Measurements from ENCODE around the gene METTL17. TPM values are rescaled to one million over a fixed set of nuclear protein-coding genes. Genes with fewer than 3 reads are reported as not detected.

METTL17 gene
- total and polyA plus RNA-seq, 2 donors (not counting 1 experiment from before 2014, with no cell fraction given) = 28.4 to 47.7 TPM

DNA sequence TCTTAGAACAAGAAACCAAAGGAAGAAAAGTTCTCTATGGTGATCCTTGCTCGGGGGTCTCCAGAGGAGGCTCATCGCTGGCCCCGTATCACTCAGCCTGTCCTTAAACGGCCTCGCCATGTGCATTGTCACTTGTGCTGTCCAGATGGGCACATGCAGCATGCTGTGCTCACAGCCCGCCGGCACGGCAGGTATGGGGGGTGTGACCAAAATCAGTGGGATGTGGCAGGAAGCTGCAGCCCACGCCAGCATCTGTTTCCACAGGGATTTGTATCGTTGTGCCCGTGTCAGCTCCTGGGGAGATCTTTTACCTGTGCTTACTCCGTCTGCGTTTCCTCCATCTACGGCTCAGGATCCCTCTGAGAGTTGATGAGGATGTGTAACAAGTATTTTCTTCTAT, 6.7 kb downstream of the METTL17 start:
- peaks cover 11% of the 10 kb centered on the region for H3K36me3 ChIP-seq (ENCODE audit: control insufficient read depth, insufficient read depth, low read length)
- H3K27me3 ChIP-seq (ENCODE audit: control insufficient read depth, insufficient read depth, low read length) = no peaks in the 10 kb centered on the region
- H3K4me3 ChIP-seq (replicated peaks in 1 of 4; ENCODE audit: control extremely low read depth in 1 of 4, insufficient read depth in 1 of 4, low read depth in 3 of 4, low read length in 4 of 4) = no peak overlapping the region
- H3K4me1 ChIP-seq (ENCODE audit: control insufficient read depth, extremely low read depth, insufficient read depth, low read length) = no peaks in the 10 kb centered on the region
- H3K9ac ChIP-seq (ENCODE audit: insufficient read depth, low read length) = no peak overlapping the region
- H3K79me2 ChIP-seq (ENCODE audit: control insufficient read depth, insufficient read depth, low read length) = peaks cover 6% of the 10 kb centered on the region
- no peaks in the 10 kb centered on the region for H4K20me1 ChIP-seq (ENCODE audit: control insufficient read depth, extremely low read depth, insufficient read depth, low read length)
- no peak overlapping the region for H3K27ac ChIP-seq (ENCODE audit: insufficient read depth, low read length)
- no peak for DNase-seq (ENCODE audit: low read depth in 2 of 2)
- TF ChIP-seq EZH2 (IDR thresholded peaks at IDR 0.05; ENCODE audit: low read length, missing control alignments) = no peak
- TF ChIP-seq, protein P1, sequence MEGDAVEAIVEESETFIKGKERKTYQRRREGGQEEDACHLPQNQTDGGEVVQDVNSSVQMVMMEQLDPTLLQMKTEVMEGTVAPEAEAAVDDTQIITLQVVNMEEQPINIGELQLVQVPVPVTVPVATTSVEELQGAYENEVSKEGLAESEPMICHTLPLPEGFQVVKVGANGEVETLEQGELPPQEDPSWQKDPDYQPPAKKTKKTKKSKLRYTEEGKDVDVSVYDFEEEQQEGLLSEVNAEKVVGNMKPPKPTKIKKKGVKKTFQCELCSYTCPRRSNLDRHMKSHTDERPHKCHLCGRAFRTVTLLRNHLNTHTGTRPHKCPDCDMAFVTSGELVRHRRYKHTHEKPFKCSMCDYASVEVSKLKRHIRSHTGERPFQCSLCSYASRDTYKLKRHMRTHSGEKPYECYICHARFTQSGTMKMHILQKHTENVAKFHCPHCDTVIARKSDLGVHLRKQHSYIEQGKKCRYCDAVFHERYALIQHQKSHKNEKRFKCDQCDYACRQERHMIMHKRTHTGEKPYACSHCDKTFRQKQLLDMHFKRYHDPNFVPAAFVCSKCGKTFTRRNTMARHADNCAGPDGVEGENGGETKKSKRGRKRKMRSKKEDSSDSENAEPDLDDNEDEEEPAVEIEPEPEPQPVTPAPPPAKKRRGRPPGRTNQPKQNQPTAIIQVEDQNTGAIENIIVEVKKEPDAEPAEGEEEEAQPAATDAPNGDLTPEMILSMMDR (conservative IDR thresholded peaks at IDR 0.05 in 1 of 2, IDR thresholded peaks at IDR 0.05 in 1 of 2; ENCODE audit: low read depth in 1 of 2, low read length in 2 of 2) = no peak
- H3K9me3 ChIP-seq (ENCODE audit: control insufficient read depth, insufficient read depth, low read depth, low read length) = no peaks in the 10 kb centered on the region
- H3K4me2 ChIP-seq (ENCODE audit: extremely low read depth, insufficient read depth, low read length) = no peak overlapping the region
- H2AFZ ChIP-seq (ENCODE audit: low read length) = no peak overlapping the region

DNA sequence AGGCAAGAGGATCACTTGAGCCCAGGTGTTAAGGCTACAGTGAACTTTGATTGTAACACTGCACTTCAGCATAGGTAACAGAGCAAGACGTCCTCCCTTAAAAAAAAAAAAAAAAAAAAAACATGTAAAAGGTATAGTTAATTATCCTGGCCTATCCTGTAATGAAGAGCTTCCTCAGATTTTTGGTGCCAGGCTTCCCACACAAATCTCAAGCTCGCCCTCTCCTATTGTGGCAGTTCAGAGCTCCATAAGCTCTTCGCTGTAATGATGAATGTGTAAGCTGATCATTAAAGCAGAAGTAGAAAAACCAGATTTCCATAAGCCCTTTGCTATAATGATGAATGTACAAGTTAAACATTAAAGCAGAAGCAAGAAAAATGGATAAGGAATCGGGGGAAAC, 7.3 kb downstream of the METTL17 start:
- no peak overlapping the region for H3K27ac ChIP-seq (ENCODE audit: insufficient read depth, low read length)

DNA sequence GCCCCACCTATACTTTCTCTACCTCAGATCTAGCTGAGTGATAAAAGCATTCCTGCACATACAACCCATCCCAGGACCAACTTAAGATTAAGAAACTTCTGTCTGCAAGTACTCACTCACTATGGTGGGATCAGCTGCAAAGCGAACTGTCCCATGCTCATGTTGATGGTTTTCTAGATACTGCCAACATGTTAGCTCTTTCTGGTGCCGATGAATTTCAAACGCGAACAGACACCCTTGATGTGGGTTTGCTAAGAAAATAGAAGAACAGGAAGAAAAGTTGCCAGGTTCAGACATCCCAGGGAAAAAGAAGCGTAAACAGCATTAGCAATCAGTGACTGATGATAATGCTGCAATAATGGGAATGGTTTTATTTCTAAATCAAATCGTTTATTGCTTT, 7.8 kb downstream of the METTL17 start:
- H3K27me3 ChIP-seq (ENCODE audit: control insufficient read depth, insufficient read depth, low read length) = no peaks in the 10 kb centered on the region
- no peak for DNase-seq (ENCODE audit: low read depth in 2 of 2)
- no peaks in the 10 kb centered on the region for H3K9me3 ChIP-seq (ENCODE audit: control insufficient read depth, insufficient read depth, low read depth, low read length)
- no peaks in the 10 kb centered on the region for H3K4me1 ChIP-seq (ENCODE audit: control insufficient read depth, extremely low read depth, insufficient read depth, low read length)
- no peak overlapping the region for H3K4me2 ChIP-seq (ENCODE audit: extremely low read depth, insufficient read depth, low read length)
- H3K79me2 ChIP-seq (ENCODE audit: control insufficient read depth, insufficient read depth, low read length) = no peaks in the 10 kb centered on the region
- peaks cover 7% of the 10 kb centered on the region for H3K36me3 ChIP-seq (ENCODE audit: control insufficient read depth, insufficient read depth, low read length)
- H2AFZ ChIP-seq (ENCODE audit: low read length) = no peak overlapping the region
- H3K27ac ChIP-seq (ENCODE audit: insufficient read depth, low read length) = no peak overlapping the region
- no peak for TF ChIP-seq EZH2 (IDR thresholded peaks at IDR 0.05; ENCODE audit: low read length, missing control alignments)
- TF ChIP-seq, protein P1 (conservative IDR thresholded peaks at IDR 0.05 in 1 of 2, IDR thresholded peaks at IDR 0.05 in 1 of 2; ENCODE audit: low read depth in 1 of 2, low read length in 2 of 2) = no peak
- no peak overlapping the region for H3K9ac ChIP-seq (ENCODE audit: insufficient read depth, low read length)
- no peaks in the 10 kb centered on the region for H4K20me1 ChIP-seq (ENCODE audit: control insufficient read depth, extremely low read depth, insufficient read depth, low read length)
- no peak overlapping the region for H3K4me3 ChIP-seq (replicated peaks in 1 of 4; ENCODE audit: control extremely low read depth in 1 of 4, insufficient read depth in 1 of 4, low read depth in 3 of 4, low read length in 4 of 4)

More for the DNA sequence above, 7.3 kb downstream of the METTL17 start:
- Histone ChIP-seq H3K4me1 (ENCODE audit: control insufficient read depth, extremely low read depth, insufficient read depth, low read length) (no peaks in the 10 kb centered on the region), H3K4me2 (ENCODE audit: extremely low read depth, insufficient read depth, low read length) (no peak overlapping the region), H3K36me3 (ENCODE audit: control insufficient read depth, insufficient read depth, low read length) (peaks cover 11% of the 10 kb centered on the region), H3K9ac (ENCODE audit: insufficient read depth, low read length) (no peak overlapping the region), H3K4me3 (replicated peaks in 1 of 4; ENCODE audit: control extremely low read depth in 1 of 4, insufficient read depth in 1 of 4, low read depth in 3 of 4, low read length in 4 of 4) (no peak overlapping the region), H3K9me3 (ENCODE audit: control insufficient read depth, insufficient read depth, low read depth, low read length) (no peaks in the 10 kb centered on the region), H3K79me2 (ENCODE audit: control insufficient read depth, insufficient read depth, low read length) (peaks cover 2% of the 10 kb centered on the region), H4K20me1 (ENCODE audit: control insufficient read depth, extremely low read depth, insufficient read depth, low read length) (no peaks in the 10 kb centered on the region), H2AFZ (ENCODE audit: low read length) (no peak overlapping the region), H3K27me3 (ENCODE audit: control insufficient read depth, insufficient read depth, low read length) (no peaks in the 10 kb centered on the region)
- DNase-seq (ENCODE audit: low read depth in 2 of 2) = no peak
- no peak for TF ChIP-seq EZH2 (IDR thresholded peaks at IDR 0.05; ENCODE audit: low read length, missing control alignments)
- TF ChIP-seq, protein P1 (conservative IDR thresholded peaks at IDR 0.05 in 1 of 2, IDR thresholded peaks at IDR 0.05 in 1 of 2; ENCODE audit: low read depth in 1 of 2, low read length in 2 of 2) = no peak

All from fibroblast of lung (primary cell).